K562 (cell line): Measurements from ENCODE around the gene TAS2R38. TPM values are rescaled to one million over a fixed set of nuclear protein-coding genes. Genes with fewer than 3 reads are reported as not detected.

Source experiments
- ATAC-seq: fragments of 200-7000 bp; cut with Tn5 transposase; 3 replicates; pipeline ENCODE4 v1.9.1; 2020; ENCODE audit warnings: moderate library complexity
- BruUV-seq: library from RNA; stranded (reverse); fragments of 400-500 nt; replicated peaks from 2 replicates; lab custom pipeline; 2021; lab: Mats Ljungman, UMichigan
- CTCF ChIA-PET: fragments of 300-600 bp; formaldehyde crosslinking; extraction: SDS; loops from one replicate; lab custom pipeline; 2021; ENCODE audit warnings: low intra/inter-chr PET ratio; lab: Yijun Ruan, JAX
- POLR2A ChIA-PET: fragments of 300-600, 350-650 bp; sonication (Branson Sonifier 250); formaldehyde crosslinking; extraction: SDS; loops from one replicate; lab custom pipeline; 2021; ENCODE audit warnings: antibody characterized with exemption, inconsistent platforms; lab: Yijun Ruan, JAX
- DNase-seq, 4 experiments: peaks; one replicate each; pipeline versions ENCODE4 v3.0.0 to v3.0.0-alpha.2; 2011 to 2018; ENCODE audit warnings: low spot score in 3 of 4, mixed read lengths in 3 of 4; ENCODE audit errors: extremely low read depth in 1 of 4
- FAIRE-seq: peaks from 2 replicates; lab custom pipeline; 2011; peaks lifted over from hg19 to GRCh38; lab: Jason Lieb, UNC
- H2AFZ ChIP-seq: 2 replicates; pipeline ENCODE4 v1.6.0; 2011; ENCODE audit warnings: low read depth, low read length, control low read depth, inconsistent platforms
- H3K27ac ChIP-seq: fragments of 200-600 bp; 3 replicates; pipeline ENCODE4 v1.8.0; 2011; ENCODE audit warnings: low read depth, mild to moderate bottlenecking, control low read depth, inconsistent platforms, low read length, moderate library complexity, mixed read lengths; ENCODE audit errors: extremely low read depth
- H3K27me3 ChIP-seq, 2 experiments: fragments of 300-600 bp in 1 of 2; 2 replicates in 1 of 2; 3 replicates in 1 of 2; pipeline versions ENCODE4 v1.6.0 to v1.8.0; 2011; ENCODE audit warnings: inconsistent platforms in 2 of 2, low read length in 2 of 2, mild to moderate bottlenecking in 1 of 2, mixed read lengths in 1 of 2, moderate library complexity in 1 of 2; ENCODE audit not compliant: control insufficient read depth in 2 of 2, insufficient read depth in 2 of 2
- H3K36me3 ChIP-seq: fragments of 300-600 bp; 3 replicates; pipeline ENCODE4 v1.8.0; 2011; ENCODE audit warnings: mild to moderate bottlenecking, low read length, inconsistent platforms; ENCODE audit not compliant: control insufficient read depth, insufficient read depth
- H3K4me1 ChIP-seq, 2 experiments: fragments of 200-600 bp in 1 of 2; replicated peaks in 1 of 2; 2 replicates in 1 of 2; 3 replicates in 1 of 2; pipeline versions ENCODE4 v1.5.1 to v1.8.0; 2011; ENCODE audit warnings: inconsistent platforms in 2 of 2, low read length in 2 of 2, mild to moderate bottlenecking in 1 of 2, mixed read lengths in 1 of 2, moderate library complexity in 1 of 2; ENCODE audit not compliant: control insufficient read depth in 2 of 2, insufficient read depth in 2 of 2
- H3K4me2 ChIP-seq: 2 replicates; pipeline ENCODE4 v1.6.1; 2011; ENCODE audit warnings: low read length, control low read depth, inconsistent platforms, mixed read lengths; ENCODE audit not compliant: insufficient read depth
- H3K4me3 ChIP-seq: fragments of 200-600 bp; sonication (generic), shearing (Covaris generic); 2 replicates; pipeline ENCODE4 v1.5.1; 2016; ENCODE audit warnings: control low read depth, inconsistent platforms
- H3K79me2 ChIP-seq: fragments of 200-600 bp; 3 replicates; pipeline ENCODE4 v1.8.0; 2011; ENCODE audit warnings: low read length, inconsistent platforms; ENCODE audit not compliant: control insufficient read depth, insufficient read depth
- H3K9ac ChIP-seq, 2 experiments: 2 replicates each; pipeline versions ENCODE4 v1.6.0 to v1.6.1; 2011; ENCODE audit warnings: low read depth in 2 of 2, low read length in 2 of 2, control low read depth in 1 of 2, inconsistent platforms in 1 of 2, mild to moderate bottlenecking in 1 of 2, mixed read lengths in 1 of 2; ENCODE audit not compliant: insufficient read depth in 1 of 2
- H3K9me1 ChIP-seq: one replicate; pipeline ENCODE4 v1.6.0; 2011; ENCODE audit warnings: inconsistent platforms, mild to moderate bottlenecking, low read length, moderate library complexity; ENCODE audit not compliant: control insufficient read depth, insufficient read depth
- H3K9me3 ChIP-seq: replicated peaks from 2 replicates; pipeline ENCODE4 v1.5.1; 2011; ENCODE audit warnings: low read depth, low read length, inconsistent platforms; ENCODE audit not compliant: control insufficient read depth, insufficient read depth
- H4K20me1 ChIP-seq: replicated peaks from 2 replicates; pipeline ENCODE4 v1.6.1; 2011; ENCODE audit warnings: low read length, inconsistent platforms, mixed read lengths; ENCODE audit not compliant: control insufficient read depth, insufficient read depth
- CTCF ChIP-seq, 3 experiments: IDR thresholded peaks in 2 of 3; conservative IDR thresholded peaks in 1 of 3; 2 replicates each; pipeline ENCODE4 v1.5.1; 2011 to 2012; ENCODE audit warnings: low read length in 3 of 3, mild to moderate bottlenecking in 3 of 3, control low read depth in 2 of 3, improper control_type of control experiment in 1 of 3, inconsistent platforms in 1 of 3, low read depth in 1 of 3, mixed read lengths in 1 of 3, moderate library complexity in 1 of 3; ENCODE audit not compliant: insufficient read depth in 2 of 3
- DLX4 ChIP-seq: fragments of 250-450 bp; sonication (Bioruptor Pico); IDR thresholded peaks from 2 replicates; pipeline ENCODE4 v1.6.1; 2021; ENCODE audit warnings: mild to moderate bottlenecking
- EGR1 ChIP-seq: fragments of 450-650 bp; conservative IDR thresholded peaks from 2 replicates; pipeline ENCODE4 v1.6.1; 2017; ENCODE audit warnings: mild to moderate bottlenecking
- ETV1 ChIP-seq: fragments of 450-650 bp; conservative IDR thresholded peaks from 2 replicates; pipeline ENCODE4 v1.6.1; 2016; ENCODE audit warnings: missing genetic modification characterization, control low read depth, low read depth, missing compliant biosample characterization
- HNRNPH1 ChIP-seq: fragments of 200-400 bp; formaldehyde crosslinking; optimal IDR thresholded peaks from 2 replicates; pipeline ENCODE3; 2017; ENCODE audit warnings: low read depth, mild to moderate bottlenecking, low read length, moderate library complexity
- RFX5 ChIP-seq: IDR thresholded peaks from 2 replicates; pipeline ENCODE4 v1.6.1; 2011; ENCODE audit warnings: low read depth, mild to moderate bottlenecking, improper control_type of control experiment, low read length
- SREBF2 ChIP-seq: sonication (generic); formaldehyde crosslinking; IDR thresholded peaks from 2 replicates; pipeline ENCODE4 v1.4.0; 2020; ENCODE audit warnings: mild to moderate bottlenecking, missing genetic modification reagents
- THAP12 ChIP-seq: fragments of 250-450 bp; sonication (Bioruptor Pico); IDR thresholded peaks from 2 replicates; pipeline ENCODE4 v1.9.0; 2021; ENCODE audit warnings: mild to moderate bottlenecking, inconsistent platforms
- THRA ChIP-seq: fragments of 450-650 bp; IDR thresholded peaks from 2 replicates; pipeline ENCODE4 v1.6.1; 2017; ENCODE audit warnings: mild to moderate bottlenecking, moderate library complexity
- XRCC3 ChIP-seq: fragments of 450-650 bp; IDR thresholded peaks from 2 replicates; pipeline ENCODE4 v1.6.1; 2017; ENCODE audit warnings: mild to moderate bottlenecking, moderate library complexity
- ZBTB1 ChIP-seq: sonication (generic); formaldehyde crosslinking; IDR thresholded peaks from 2 replicates; pipeline ENCODE4 v1.8.1; 2023; ENCODE audit warnings: missing genetic modification reagents, low read depth, mild to moderate bottlenecking, borderline replicate concordance
- ZNF282 ChIP-seq: sonication (generic); formaldehyde crosslinking; IDR thresholded peaks from 2 replicates; pipeline ENCODE4 v1.8.1; 2023; ENCODE audit warnings: missing genetic modification reagents
- ZNF324 ChIP-seq: fragments of 250-450 bp; sonication (Bioruptor Pico); IDR thresholded peaks from 2 replicates; pipeline ENCODE4 v1.4.0; 2020; ENCODE audit warnings: mild to moderate bottlenecking
- ZNF764 ChIP-seq: fragments of 250-450 bp; sonication (Bioruptor Pico); IDR thresholded peaks from 2 replicates; pipeline ENCODE4 v1.4.0; 2020; ENCODE audit warnings: low read depth, mild to moderate bottlenecking, moderate library complexity
- WGBS: fragments of 100-300 bp; shearing (Covaris generic); methylation state at CpG from one replicate; pipeline ENCODE4 v1.1.6; 2016; ENCODE audit warnings: low coverage, mixed read lengths; ENCODE audit not compliant: insufficient coverage; ENCODE audit errors: missing lambda C conversion rate; 5-methylcytosine and 5-hydroxymethylcytosine counted together
- in situ Hi-C: fragments of 300-500 bp; cut with MboI; formaldehyde crosslinking; loops from 4 replicates; pipeline ENCODE4 v1.15.0; 2018; ENCODE audit warnings: inconsistent platforms, mixed read lengths
- intact Hi-C: fragments of 100-400 bp; cut with micrococcal nuclease; formaldehyde crosslinking; loops from 2 replicates; pipeline ENCODE4 v1.14.2; 2022
- polyA plus RNA-seq, 8 experiments: library from polyadenylated mRNA; depleted of rRNA in 4 of 8; stranded (reverse) in 5 of 8; unstranded in 3 of 8; fragments of >200 nt; fragmentation: Nextera tagmentation in 2 of 8; fragmentation: Illumina TruSeq in 1 of 8; extraction: Ambion mirVana in 2 of 8; extraction: Trizol in 1 of 8; gene quantifications; 2 replicates each; pipeline versions ENCODE4 v1.2.1 to v1.2.3, GENCODE V29; 2011 to 2014; ENCODE audit warnings: inconsistent platforms in 1 of 8, missing spikeins in 1 of 8
- total RNA-seq, 7 experiments: library from RNA; depleted of rRNA in 6 of 7; stranded (reverse); fragments of >200 nt in 6 of 7; fragmentation: Illumina TruSeq in 2 of 7; extraction: Trizol in 2 of 7; gene quantifications; 2 replicates each; pipeline versions ENCODE4 v1.2.1 to v1.2.3, GENCODE V29; 2011 to 2021; ENCODE audit warnings: low replicate concordance in 1 of 7

TAS2R38 gene
- total and polyA plus RNA-seq, 9 of the 15 experiments (the other 6 are each of a cell fraction or from before 2014, with no cell fraction given): not detected

GRCh38 chr7:141950806-141951205 is 22.8 kb downstream of the TAS2R38 start:
- Histone ChIP-seq H3K4me1 (no peaks in the 10 kb centered on the region), H2AFZ (no peak overlapping the region), H4K20me1 (no peaks in the 10 kb centered on the region), H3K27ac (no peak overlapping the region), H3K9me3 (no peaks in the 10 kb centered on the region), H3K9me1 (no peaks in the 10 kb centered on the region), H3K9ac (no peak overlapping the region), H3K79me2 (no peaks in the 10 kb centered on the region), H3K27me3 (no peaks in the 10 kb centered on the region), H3K4me2 (no peak overlapping the region), H3K36me3 (no peaks in the 10 kb centered on the region), H3K4me3 (no peak overlapping the region)
- DNase-seq: no peak
- CTCF ChIA-PET: no interaction called here
- no peak for ATAC-seq
- no peak for FAIRE-seq
- in situ Hi-C loops: no loop called here
- WGBS: 0% methylated on average over 1 of the region's 1 CpG
- intact Hi-C loops: no loop called here
- no TSS peak for BruUV-seq
- POLR2A ChIA-PET: no interaction called here
- TF ChIP-seq XRCC3 (no peak), ZNF324 (no peak), SREBF2 (CRISPR knock-in tag) (no peak), ZBTB1 (CRISPR knock-in tag) (no peak), RFX5 (no peak), ZNF282 (no peak), HNRNPH1 (no peak), THRA (no peak), ETV1 (tag) (no peak), DLX4 (no peak), THAP12 (CRISPR knock-in tag) (no peak), EGR1 (no peak), ZNF764 (CRISPR knock-in tag) (no peak), CTCF (IDR thresholded peaks at IDR 0.05 in 2 of 3, conservative IDR thresholded peaks at IDR 0.05 in 1 of 3; ENCODE audit: insufficient read depth in 2 of 3, low read depth in 1 of 3, low read length in 3 of 3) (no peak)
